IPS-18c (cell line): ENCODE results near the gene VEGFA.
"Not testable (repeated sequence)": the region's sequence is repeated elsewhere in the genome, so short reads cannot be mapped to it uniquely, and the experiment has no call there.

Experiments
- H3K4me3 ChIP-seq: 2 replicates; pipeline ENCODE4 v1.7.0; 2013; ENCODE audit warnings: low read depth, mild to moderate bottlenecking, low read length, moderate library complexity; ENCODE audit not compliant: insufficient read depth
- H3K9me3 ChIP-seq: one replicate; pipeline ENCODE4 v1.6.1; 2013; ENCODE audit warnings: mild to moderate bottlenecking, low read length, moderate library complexity; ENCODE audit not compliant: control insufficient read depth, insufficient read depth

VEGFA gene

DNA sequence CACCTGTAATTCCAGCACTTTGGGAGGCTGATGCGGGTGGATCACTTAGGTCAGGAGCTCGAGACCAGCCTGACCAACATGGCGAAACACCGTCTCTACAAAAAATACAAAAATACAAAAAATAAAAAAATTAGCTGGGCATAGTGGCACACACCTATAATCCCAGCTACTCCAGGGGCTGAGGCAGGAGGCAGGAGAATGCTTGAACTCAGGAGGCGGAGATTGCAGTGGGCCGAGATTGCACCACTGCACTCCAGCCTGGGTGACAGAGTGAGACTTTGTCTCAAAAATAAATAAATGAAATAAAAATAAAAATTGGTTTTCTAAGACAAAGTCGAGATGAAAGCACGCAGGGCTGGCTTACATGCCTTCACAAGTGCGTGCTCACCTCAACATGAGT, 49.0 kb downstream of the VEGFA start:
- not testable (repeated sequence) for H3K9me3 ChIP-seq, H3K4me3 ChIP-seq

DNA sequence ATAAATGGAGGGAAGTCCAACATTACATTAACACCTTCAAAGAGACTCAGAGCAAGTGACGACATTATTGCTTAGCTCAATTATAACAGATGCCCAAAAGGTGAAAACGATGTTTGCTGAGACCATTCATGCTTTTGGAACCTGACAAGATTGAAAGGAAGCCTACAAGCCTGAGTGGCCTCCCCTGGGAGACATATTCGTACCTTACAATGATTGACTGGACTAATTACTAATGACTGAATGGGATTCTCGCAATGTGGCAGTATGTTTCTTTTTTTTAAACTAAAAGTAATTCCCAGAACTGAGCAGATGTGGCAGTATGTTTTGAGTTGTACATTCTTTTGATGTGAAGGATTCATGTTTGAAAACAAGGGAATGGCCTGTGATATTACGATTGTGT, 49.9 kb downstream of the VEGFA start:
- H3K4me3 ChIP-seq = no peak overlapping the region
- H3K9me3 ChIP-seq = no peaks in the 10 kb centered on the region

DNA sequence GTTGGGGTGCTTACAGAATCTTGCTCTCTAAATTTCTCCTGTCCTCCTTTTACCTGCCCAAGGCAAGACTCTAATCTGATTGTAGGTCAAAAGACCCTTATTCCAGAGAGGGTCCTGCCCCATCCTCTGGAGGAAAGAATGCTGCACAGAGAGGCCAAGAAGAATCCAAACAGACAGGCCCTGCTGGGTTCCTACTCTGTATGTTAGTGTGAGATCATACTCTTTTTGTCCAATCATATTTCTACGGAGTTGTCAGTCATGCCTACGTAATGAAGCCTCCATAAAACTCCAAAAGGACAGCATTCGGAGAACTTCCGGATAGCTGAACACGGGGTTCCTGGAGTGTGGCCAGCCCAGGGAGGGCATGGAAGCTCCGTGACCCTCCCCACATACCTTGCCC, 50.5 kb downstream of the VEGFA start:
- Histone ChIP-seq H3K9me3 (no peaks in the 10 kb centered on the region), H3K4me3 (no peak overlapping the region)

DNA sequence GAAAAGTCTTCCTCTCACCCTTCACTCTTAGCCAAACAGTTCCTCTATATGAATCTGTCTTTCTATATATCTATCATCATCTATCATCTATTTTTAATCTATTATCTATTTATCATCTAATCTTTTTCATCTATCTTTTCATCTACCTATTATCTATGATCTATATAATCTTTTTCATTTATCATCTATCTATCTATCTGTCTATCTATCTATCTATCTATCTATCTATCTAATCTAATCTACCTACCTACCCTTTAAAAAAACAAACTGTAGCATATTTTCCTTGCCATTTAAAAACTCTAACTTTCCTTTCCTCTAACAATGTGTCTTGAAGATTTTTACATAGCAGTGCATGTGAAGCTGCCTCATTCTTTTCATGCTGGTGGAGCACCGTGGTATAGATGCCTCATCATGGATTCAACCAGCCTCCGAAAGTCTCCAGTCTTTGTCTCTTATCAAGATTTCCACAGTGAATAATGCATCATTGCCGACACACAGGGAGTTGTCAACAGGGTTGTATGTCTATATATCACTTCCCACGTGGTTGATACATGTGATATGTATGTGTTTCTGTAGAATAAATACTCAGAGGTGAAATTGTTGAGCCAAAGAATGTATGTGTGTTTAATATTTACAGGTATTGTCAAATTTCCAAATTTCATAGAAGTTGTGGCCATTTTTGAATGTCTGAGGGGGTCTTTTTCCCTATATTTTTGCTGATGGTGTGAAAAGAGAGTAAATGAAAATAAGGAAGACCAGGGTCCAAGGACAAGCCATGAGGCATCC, 51.3 kb downstream of the VEGFA start:
- no peak overlapping the region for H3K4me3 ChIP-seq
- no peaks in the 10 kb centered on the region for H3K9me3 ChIP-seq

DNA sequence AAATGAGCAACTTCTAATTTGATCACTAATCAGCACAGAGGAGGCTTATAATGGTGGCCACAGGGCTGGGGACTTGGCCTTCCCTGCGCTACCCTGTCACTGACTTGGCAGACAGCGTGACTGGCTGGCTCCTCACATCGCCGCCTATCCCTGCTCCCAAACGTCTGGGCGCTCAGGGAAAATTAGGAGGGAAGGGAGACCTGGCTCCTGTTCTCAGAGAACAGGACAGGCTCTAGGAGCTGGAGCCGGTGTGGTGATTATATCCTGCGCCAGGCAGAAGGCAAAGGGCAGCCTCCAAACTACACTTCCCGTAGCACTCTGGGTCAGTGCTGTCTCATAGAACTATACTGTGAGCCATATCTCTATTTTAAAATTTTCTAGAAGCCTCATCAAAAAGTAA, 53.4 kb downstream of the VEGFA start:
- no peak overlapping the region for H3K4me3 ChIP-seq
- H3K9me3 ChIP-seq = no peaks in the 10 kb centered on the region

DNA sequence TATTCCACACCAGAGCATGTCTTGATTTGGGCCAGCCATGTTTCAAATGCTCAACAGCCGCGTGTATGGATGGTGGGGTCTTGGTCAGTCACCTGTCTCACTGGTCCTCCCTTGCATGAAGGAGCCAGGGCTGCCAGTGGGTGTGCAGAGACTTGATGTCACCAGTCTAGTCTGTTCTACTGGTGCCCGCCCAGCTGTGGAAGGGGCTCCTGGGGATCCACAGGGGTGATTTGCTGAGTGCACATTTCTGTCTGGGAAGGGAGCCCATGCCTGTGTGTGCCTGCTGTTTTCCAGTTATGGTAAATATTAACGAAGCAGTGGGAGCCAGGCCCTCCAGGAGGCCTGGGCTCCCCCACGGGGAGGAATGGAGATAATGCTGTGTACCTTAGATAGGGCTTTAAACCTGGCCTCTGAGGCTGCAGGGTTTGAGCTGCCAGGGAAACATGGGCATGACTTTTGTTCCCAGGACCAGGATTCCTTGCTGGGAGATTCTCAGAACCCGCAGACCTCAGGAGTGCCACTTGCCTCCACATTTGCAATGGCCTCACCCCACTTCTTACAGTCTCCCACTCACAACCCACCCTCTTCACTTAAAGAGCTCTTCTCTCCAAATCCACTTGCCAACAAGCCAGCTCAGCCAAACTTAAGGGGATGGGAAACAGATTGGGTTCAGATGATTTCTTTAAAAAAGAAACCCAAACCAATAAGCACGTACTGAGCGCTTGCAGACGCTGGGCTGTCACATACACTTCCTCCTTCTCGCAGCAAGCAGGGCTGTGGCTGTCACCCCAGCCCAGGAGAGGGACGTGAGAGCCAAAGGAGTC, 54.1 kb downstream of the VEGFA start:
- no peaks in the 10 kb centered on the region for H3K9me3 ChIP-seq
- no peak overlapping the region for H3K4me3 ChIP-seq

DNA sequence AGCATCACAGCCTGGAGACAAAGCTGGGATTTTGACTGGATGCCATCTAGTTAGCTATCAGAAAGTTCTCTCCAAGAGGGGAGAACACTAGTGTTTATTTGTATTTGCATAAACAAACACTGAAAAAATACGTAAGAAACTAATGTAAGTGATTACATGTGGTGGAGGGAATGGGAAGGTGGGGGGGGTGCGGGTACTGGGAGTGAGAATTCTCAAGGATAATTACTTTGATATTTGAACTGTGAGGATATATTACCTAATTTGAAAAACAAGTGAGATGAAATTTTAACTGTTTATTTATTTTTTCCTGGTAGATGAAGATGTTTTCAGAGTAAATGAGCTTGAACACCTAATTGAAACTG, 54.7 kb downstream of the VEGFA start:
- H3K4me3 ChIP-seq = no peak overlapping the region
- H3K9me3 ChIP-seq = no peaks in the 10 kb centered on the region

DNA sequence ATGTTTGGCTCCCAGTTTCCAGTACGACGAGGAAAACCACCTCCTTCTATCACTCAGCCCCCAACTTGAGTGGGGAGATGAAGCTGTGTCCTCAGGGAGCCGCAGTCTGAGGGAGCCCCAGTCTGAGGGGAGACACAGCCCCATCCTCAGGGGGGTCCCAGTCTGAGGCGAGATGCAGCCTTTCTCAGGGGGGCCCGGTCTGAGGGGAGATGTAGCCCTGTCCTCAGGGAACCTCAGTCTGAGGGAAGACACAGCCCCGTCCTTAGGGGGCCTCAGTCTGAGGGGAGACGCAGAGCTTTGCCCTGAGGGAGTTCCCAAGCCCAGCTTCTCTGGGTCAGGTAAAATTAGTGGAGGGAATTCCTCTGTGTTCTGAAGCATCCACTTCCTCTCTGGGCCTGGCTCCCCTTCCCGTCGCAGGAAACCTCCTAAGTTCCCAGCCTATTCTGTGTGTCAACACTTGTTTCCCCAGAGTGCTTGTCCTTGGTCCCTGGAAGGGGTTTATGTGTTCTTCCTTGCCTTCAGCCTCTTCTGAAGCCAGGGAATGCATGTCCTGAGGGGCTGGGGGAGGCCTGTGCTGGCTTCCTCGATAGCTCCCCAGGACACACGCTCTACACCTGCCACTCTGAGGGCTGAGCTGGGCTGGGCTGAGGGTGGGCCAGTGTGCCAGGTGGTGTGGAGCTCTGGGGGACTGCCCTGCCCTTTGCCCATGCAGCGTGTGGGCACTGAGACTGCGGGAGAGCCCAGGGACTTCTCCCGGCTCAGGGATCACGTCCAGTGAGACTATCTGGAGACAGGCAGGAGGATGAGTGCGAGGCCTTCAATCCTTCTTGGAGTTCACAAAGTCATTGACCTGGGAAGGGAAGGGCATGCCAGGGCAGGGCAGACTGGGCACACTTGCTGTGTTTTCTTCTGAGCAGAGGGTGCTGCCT, 55.4 kb downstream of the VEGFA start:
- H3K9me3 ChIP-seq = no peaks in the 10 kb centered on the region
- H3K4me3 ChIP-seq = no peak overlapping the region

DNA sequence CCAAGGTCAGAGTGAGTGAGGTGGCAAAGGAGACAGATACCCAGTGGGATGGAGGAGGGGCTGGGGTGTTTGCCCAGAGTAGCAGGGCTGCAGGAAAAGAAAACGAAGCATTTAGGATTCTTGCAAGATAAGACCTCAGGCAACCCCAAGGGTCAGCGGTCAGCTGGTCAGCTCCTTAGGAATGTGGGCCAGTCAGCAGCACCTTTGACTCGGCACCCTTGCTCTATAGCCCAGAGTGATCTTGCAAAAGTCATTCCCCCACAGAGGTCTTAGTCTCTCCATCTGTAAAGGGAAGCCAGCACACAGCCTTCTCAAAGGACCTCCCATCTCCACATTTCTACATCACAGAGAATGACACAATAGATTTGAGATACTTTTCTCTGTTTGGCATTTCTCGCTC, 56.7 kb downstream of the VEGFA start:
- H3K4me3 ChIP-seq = no peak overlapping the region
- H3K9me3 ChIP-seq = no peaks in the 10 kb centered on the region

DNA sequence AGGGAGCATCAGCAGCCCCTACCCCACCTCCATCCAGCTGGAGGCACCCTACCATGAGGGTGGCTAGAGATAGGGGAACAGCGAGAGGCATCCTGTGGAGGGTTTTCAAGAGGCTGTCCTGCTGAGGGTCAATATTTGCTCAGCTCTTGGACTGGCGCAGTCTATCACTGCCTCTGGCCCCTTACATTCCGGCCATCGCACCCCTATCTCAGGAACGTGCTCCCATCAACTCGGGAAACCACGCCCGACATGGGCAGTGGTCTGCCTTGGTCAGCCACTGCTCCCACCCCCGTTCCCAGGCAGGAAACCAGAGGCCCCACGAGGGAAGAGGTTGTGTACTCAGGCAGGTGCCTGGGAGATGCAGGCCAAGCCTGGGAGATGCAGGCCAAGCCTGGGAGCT, 57.9 kb downstream of the VEGFA start:
- Histone ChIP-seq H3K4me3 (no peak overlapping the region), H3K9me3 (no peaks in the 10 kb centered on the region)

DNA sequence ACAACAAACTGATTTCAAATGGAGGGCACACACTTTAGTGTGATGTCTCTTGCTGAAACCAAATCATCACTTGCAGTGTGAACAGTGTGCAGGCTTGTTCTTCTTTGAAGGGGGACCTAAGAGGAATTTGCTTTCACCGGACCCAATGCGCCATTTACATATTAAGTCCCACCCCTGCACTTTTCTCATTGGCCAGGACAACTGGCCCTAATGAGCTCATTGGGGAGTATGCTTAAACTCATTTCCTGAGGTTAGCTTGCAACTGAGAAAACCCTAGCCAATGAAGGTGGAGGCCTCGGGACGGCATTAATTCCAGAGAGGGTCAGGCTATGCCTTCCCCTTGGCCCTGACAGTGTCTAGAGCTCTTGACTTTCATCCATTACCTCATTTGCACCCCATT, 58.7 kb downstream of the VEGFA start:
- Histone ChIP-seq H3K4me3 (no peak overlapping the region), H3K9me3 (no peaks in the 10 kb centered on the region)

DNA sequence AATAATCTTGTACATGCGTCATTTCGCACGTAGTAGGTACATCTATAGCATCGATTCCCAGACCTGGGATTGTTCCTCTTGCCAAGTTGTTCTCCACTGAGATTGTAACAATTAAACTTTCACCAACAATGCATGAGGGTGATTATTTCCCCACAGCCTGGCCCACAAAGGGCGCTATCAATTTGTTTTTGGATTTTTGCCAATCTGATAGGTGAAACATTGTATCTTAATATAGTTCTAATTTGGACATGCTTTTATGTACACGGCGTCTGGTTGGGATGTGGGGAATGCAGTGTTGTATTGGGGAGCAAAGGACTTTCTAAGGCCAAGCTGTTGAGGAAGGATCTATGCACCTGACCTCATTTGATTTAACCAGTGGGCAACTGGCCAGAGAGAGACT, 59.5 kb downstream of the VEGFA start:
- no peaks in the 10 kb centered on the region for H3K9me3 ChIP-seq
- no peak overlapping the region for H3K4me3 ChIP-seq

DNA sequence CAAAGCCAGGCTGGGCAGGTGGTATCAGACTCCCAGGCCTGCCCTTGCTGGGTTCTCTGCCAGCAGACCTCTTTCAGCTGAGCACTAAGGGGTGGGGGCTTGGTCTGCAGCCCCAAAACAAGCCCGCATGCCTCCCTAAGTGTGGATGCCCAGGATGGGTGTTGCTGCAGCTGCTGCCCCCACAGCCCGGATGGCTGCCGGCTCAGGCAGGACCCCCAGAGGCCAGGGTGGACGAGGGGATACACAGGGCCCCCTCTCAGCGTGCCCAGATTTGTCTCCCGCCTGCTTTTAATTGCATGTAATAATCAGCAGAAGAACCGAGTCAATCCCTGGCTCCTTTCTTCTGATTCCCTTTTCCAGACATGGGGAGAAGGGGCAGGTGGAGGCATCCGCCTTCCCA, 60.8 kb downstream of the VEGFA start:
- no peaks in the 10 kb centered on the region for H3K9me3 ChIP-seq
- H3K4me3 ChIP-seq = no peak overlapping the region

DNA sequence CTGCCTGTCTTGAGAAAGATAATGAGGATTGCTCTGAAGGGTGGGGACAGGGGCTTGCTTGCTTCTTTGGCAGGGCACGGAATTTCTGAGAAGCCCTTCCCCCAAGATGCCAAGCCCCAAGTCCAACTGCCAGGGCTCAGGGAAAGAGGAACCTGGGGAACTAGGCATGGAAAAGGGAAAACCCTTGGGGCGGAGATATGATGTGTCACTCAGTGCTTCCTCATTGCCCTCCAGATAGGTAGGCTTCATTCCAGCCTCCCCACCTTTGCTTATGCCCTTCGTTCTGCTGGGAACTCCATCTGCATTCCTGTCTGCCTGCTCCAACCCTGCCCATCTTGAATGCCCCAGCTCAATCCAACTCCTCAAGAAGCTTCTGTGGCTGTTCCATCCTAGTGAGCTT, 61.2 kb downstream of the VEGFA start:
- H3K9me3 ChIP-seq = no peaks in the 10 kb centered on the region
- H3K4me3 ChIP-seq = no peak overlapping the region

DNA sequence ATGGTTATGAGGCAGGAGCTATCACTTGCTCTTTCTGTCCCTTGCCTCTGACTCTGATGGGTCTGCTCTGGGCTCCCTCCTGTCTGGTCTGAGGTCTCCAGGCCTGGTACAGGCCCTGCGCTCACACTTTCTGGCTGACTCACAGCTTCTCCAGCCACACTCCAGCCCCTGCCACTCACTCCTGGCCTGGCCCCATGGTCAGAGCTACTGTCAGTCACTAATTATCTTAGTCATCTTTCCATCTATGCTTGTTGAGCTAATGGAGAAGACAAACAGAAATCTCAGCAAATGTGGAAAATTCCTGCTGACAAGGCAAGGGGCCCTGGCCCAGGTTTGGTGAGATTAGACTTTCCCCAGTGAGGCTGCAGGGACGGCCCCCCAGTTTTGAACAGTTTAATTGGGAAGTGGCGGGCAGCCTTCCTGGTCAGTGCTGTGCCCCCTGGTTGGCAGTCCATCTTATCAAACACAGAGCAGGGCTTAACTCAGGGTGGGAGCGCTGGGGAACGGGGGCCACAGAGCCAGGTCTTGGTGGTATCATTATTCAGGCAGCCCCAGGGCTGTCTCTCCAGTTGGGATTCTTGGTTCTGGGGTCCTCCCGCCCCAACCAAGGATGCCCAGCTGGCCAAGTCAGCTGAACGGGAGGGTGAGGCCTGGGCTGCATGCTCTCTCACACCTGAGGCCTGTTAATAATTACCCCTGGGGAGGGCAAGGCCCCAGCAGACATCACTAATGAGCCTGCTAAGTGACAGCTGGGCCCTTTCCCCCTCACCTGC, 63.4 kb downstream of the VEGFA start:
- no peaks in the 10 kb centered on the region for H3K9me3 ChIP-seq
- H3K4me3 ChIP-seq = no peak overlapping the region

DNA sequence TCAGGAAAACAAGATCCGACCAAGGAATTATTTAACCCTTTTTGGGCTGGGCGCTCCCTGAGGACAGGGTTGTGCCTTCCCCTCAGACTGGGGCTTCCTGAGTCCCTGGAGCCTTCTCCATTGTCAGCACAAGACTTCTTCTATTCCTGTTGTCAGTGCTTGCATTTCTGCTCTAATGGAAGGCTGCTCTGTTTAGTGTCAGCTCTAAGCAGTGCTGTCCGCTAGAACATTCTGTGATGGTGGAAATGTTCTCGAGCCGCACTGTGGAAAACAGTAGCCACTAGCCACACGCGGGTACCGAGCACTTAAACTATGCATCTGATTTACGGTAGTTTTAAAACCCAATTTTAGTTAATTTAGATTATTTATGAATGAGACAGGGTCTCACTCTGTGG, 64.0 kb downstream of the VEGFA start:
- Histone ChIP-seq H3K4me3 (no peak overlapping the region), H3K9me3 (no peaks in the 10 kb centered on the region)

DNA sequence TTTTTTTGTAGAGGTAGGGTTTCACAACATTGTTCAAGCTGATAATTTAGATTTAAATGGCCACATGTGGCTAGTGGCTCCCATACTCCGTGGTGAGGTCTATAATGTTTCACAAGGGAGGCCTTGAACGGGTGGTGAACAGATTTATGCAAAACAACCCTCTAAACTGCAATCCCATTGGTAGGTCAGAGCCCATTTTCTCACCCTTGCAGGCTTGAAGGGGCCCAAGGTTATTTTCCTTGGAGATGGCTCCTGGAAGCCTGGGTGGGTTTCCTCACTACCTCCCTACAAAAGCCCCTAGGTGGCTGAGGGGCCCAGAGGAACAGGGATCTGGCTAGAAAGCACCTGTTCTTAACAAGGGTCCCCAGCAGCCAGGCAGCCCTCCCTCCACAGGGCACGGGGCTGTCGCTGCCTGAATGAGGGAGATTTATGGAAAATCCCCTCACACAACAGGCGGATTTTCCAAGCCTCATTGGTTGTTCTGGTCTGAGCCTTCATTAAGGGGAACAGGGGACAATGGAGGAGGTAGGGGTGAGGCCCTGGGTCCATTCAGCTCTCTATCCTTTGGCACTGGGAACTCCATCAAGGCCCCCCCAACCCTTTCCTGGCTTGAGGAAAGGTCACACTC, 64.6 kb downstream of the VEGFA start:
- Histone ChIP-seq H3K9me3 (no peaks in the 10 kb centered on the region), H3K4me3 (no peak overlapping the region)
